HepG2 (cell line): ENCODE measurements around the gene TGFBRAP1. TPM values are rescaled to one million over a fixed set of nuclear protein-coding genes. Genes with fewer than 3 reads are reported as not detected.

Experiments
- ATAC-seq: fragments of 200-7000 bp; cut with Tn5 transposase; 3 replicates; pipeline ENCODE4 v1.9.1; 2020; ENCODE audit warnings: mild to moderate bottlenecking, moderate library complexity
- BruUV-seq: library from RNA; stranded (reverse); fragments of 400-500 nt; replicated peaks from 2 replicates; lab custom pipeline; 2021; lab: Mats Ljungman, UMichigan
- CTCF ChIA-PET: fragments of 300-600 bp; formaldehyde crosslinking; extraction: SDS; loops from one replicate; lab custom pipeline; 2021; ENCODE audit warnings: low total read pairs, inconsistent platforms, low intra/inter-chr PET ratio; lab: Yijun Ruan, JAX
- POLR2A ChIA-PET: fragments of 350-600 bp; sonication (Branson Sonifier 250); formaldehyde crosslinking; loops from one replicate; lab custom pipeline; 2020; ENCODE audit warnings: antibody characterized with exemption, inconsistent platforms; lab: Yijun Ruan, JAX
- DNase-seq: peaks from one replicate; pipeline ENCODE4 v3.0.0-alpha.2; 2015; ENCODE audit warnings: low spot score
- FAIRE-seq: peaks from 3 replicates; lab custom pipeline; 2011; peaks lifted over from hg19 to GRCh38; lab: Jason Lieb, UNC
- H2AFZ ChIP-seq: one replicate; pipeline ENCODE4 v1.6.1; 2011; ENCODE audit warnings: low read length, inconsistent platforms
- H3K27ac ChIP-seq: fragments of 300-600 bp; 3 replicates; pipeline ENCODE4 v1.8.0; 2011; ENCODE audit warnings: mixed run types, mild to moderate bottlenecking, mixed read lengths, low read length, inconsistent platforms; ENCODE audit not compliant: insufficient read depth; ENCODE audit errors: extremely low read length
- H3K27me3 ChIP-seq, 2 experiments: fragments of 200-600 bp in 1 of 2; 2 replicates in 1 of 2; 3 replicates in 1 of 2; pipeline versions ENCODE4 v1.6.0 to v1.8.0; 2011; ENCODE audit warnings: low read length in 2 of 2, mild to moderate bottlenecking in 2 of 2, moderate library complexity in 2 of 2, inconsistent platforms in 1 of 2; ENCODE audit not compliant: insufficient read depth in 2 of 2, control insufficient read depth in 1 of 2
- H3K36me3 ChIP-seq, 2 experiments: fragments of 200-600 bp in 1 of 2; replicated peaks in 1 of 2; 2 replicates in 1 of 2; 3 replicates in 1 of 2; pipeline versions ENCODE4 v1.5.1 to v1.8.0; 2011; ENCODE audit warnings: low read length in 2 of 2, inconsistent platforms in 1 of 2; ENCODE audit not compliant: insufficient read depth in 2 of 2, control insufficient read depth in 1 of 2
- H3K4me1 ChIP-seq: 2 replicates; pipeline ENCODE4 v1.5.1; 2012; ENCODE audit warnings: low read length, inconsistent platforms; ENCODE audit not compliant: insufficient read depth
- H3K4me2 ChIP-seq: 2 replicates; pipeline ENCODE4 v1.6.0; 2011; ENCODE audit warnings: low read depth, low read length, inconsistent platforms
- H3K4me3 ChIP-seq, 3 experiments: fragments of 200-600 bp in 1 of 3; sonication (generic), shearing (Covaris generic) in 1 of 3; replicated peaks in 1 of 3; 2 replicates each; pipeline ENCODE4 v1.5.1; 2011 to 2016; ENCODE audit warnings: low read length in 3 of 3, inconsistent platforms in 2 of 3, low read depth in 2 of 3, mild to moderate bottlenecking in 2 of 3, control low read depth in 1 of 3, mixed read lengths in 1 of 3; ENCODE audit not compliant: insufficient read depth in 1 of 3
- H3K79me2 ChIP-seq: one replicate; pipeline ENCODE4 v1.6.1; 2011; ENCODE audit warnings: low read length, inconsistent platforms; ENCODE audit not compliant: insufficient read depth
- H3K9ac ChIP-seq: 2 replicates; pipeline ENCODE4 v1.6.0; 2011; ENCODE audit warnings: mild to moderate bottlenecking, low read depth, low read length, inconsistent platforms; ENCODE audit not compliant: insufficient read depth
- H3K9me3 ChIP-seq: 2 replicates; pipeline ENCODE4 v1.5.1; 2012; ENCODE audit warnings: mild to moderate bottlenecking, low read length
- H4K20me1 ChIP-seq: 2 replicates; pipeline ENCODE4 v1.6.0; 2011; ENCODE audit warnings: inconsistent platforms, mild to moderate bottlenecking, low read length, moderate library complexity; ENCODE audit not compliant: insufficient read depth
- AHR ChIP-seq: IDR thresholded peaks from 2 replicates; pipeline ENCODE4 v1.6.1; 2018; ENCODE audit warnings: missing genetic modification reagents, missing compliant biosample characterization
- CTCF ChIP-seq: sonication (generic); formaldehyde crosslinking; IDR thresholded peaks from 2 replicates; pipeline ENCODE4 v1.5.0; 2020; ENCODE audit warnings: mild to moderate bottlenecking, missing genetic modification reagents, moderate library complexity
- ISX ChIP-seq: sonication (generic); formaldehyde crosslinking; conservative IDR thresholded peaks from 2 replicates; pipeline ENCODE4 v1.5.0; 2020; ENCODE audit warnings: missing genetic modification reagents
- JUNB ChIP-seq: sonication (generic); formaldehyde crosslinking; IDR thresholded peaks from 2 replicates; pipeline ENCODE4 v1.8.0; 2022; ENCODE audit warnings: missing genetic modification reagents, mild to moderate bottlenecking, borderline replicate concordance
- MNT ChIP-seq: fragments of 450-650 bp; IDR thresholded peaks from 2 replicates; pipeline ENCODE4 v1.6.1; 2016
- MXD3 ChIP-seq: IDR thresholded peaks from 2 replicates; pipeline ENCODE4 v1.6.1; 2016; ENCODE audit warnings: mild to moderate bottlenecking, missing biosample characterization, missing genetic modification reagents
- POLR2A ChIP-seq, 2 experiments: IDR thresholded peaks; 2 replicates each; pipeline ENCODE4 v1.6.1; 2011; ENCODE audit warnings: low read depth in 2 of 2, low read length in 2 of 2, mild to moderate bottlenecking in 1 of 2, moderate library complexity in 1 of 2; ENCODE audit not compliant: insufficient read depth in 1 of 2
- SAFB2 ChIP-seq: sonication (generic); formaldehyde crosslinking; IDR thresholded peaks from 2 replicates; pipeline ENCODE4 v1.5.1; 2020; ENCODE audit warnings: missing genetic modification reagents, low read depth, mild to moderate bottlenecking, borderline replicate concordance
- SMC3 ChIP-seq: IDR thresholded peaks from 2 replicates; pipeline ENCODE4 v1.6.1; 2011; ENCODE audit warnings: low read length, improper control_type of control experiment
- SSRP1 ChIP-seq: IDR thresholded peaks from 2 replicates; pipeline ENCODE4 v1.6.1; 2016; ENCODE audit warnings: control low read depth
- STAG1 ChIP-seq: sonication (generic); formaldehyde crosslinking; IDR thresholded peaks from 2 replicates; pipeline ENCODE4 v1.4.0; 2020; ENCODE audit warnings: missing genetic modification reagents
- YEATS2 ChIP-seq: sonication (generic); formaldehyde crosslinking; IDR thresholded peaks from 2 replicates; pipeline ENCODE4 v1.4.0; 2020; ENCODE audit warnings: missing genetic modification reagents, borderline replicate concordance
- ZNF441 ChIP-seq: sonication (generic); formaldehyde crosslinking; IDR thresholded peaks from 2 replicates; pipeline ENCODE4 v1.7.0; 2021; ENCODE audit warnings: missing genetic modification reagents, borderline replicate concordance
- ZNF768 ChIP-seq: sonication (generic); formaldehyde crosslinking; IDR thresholded peaks from 2 replicates; pipeline ENCODE4 v1.4.0; 2020; ENCODE audit warnings: missing genetic modification reagents
- ZSCAN12 ChIP-seq: sonication (generic); formaldehyde crosslinking; IDR thresholded peaks from 2 replicates; pipeline ENCODE4 v1.9.0; 2021; ENCODE audit warnings: mild to moderate bottlenecking, missing genetic modification reagents
- WGBS: methylation state at CpG from one replicate; pipeline ENCODE4 v1.1.6; 2017; ENCODE audit warnings: low lambda C conversion rate; 5-methylcytosine and 5-hydroxymethylcytosine counted together
- in situ Hi-C: cut with HindIII; loops from 2 replicates; pipeline ENCODE4 v1.10.0; 2017; ENCODE audit warnings: low pct_unique_long_range_greater_than_20kb; ENCODE audit not compliant: extremely low pct_ligation_motif_present
- intact Hi-C: fragments of 100-400 bp; cut with micrococcal nuclease; formaldehyde crosslinking; loops from one replicate; pipeline ENCODE4 v1.10.0; 2022; ENCODE audit not compliant: unreplicated experiment
- polyA plus RNA-seq, 8 experiments: library from polyadenylated mRNA; depleted of rRNA in 3 of 8; stranded (reverse) in 7 of 8; unstranded in 1 of 8; fragments of >200 nt; fragmentation: Illumina TruSeq in 4 of 8; extraction: Trizol in 4 of 8; gene quantifications; 2 replicates each; pipeline versions ENCODE4 v1.2.1 to v1.2.3, GENCODE V29; 2011 to 2016; ENCODE audit warnings: low read depth in 4 of 8, missing spikeins in 1 of 8, mixed read lengths in 1 of 8; ENCODE audit not compliant: insufficient read depth in 1 of 8
- total RNA-seq, 5 experiments: library from RNA; depleted of rRNA; stranded (reverse); fragments of >200 nt; fragmentation: Illumina TruSeq; extraction: Trizol; gene quantifications; 2 replicates each; pipeline ENCODE4 v1.2.3, GENCODE V29; 2016; ENCODE audit warnings: low read depth in 1 of 5

TGFBRAP1 gene
- total and polyA plus RNA-seq, 2 of the 13 experiments (the other 11 are each of a cell fraction or from before 2014, with no cell fraction given) = 12.7 to 22.9 TPM

GRCh38 chr2:105377871-105378270 is 48.3 kb upstream of the TGFBRAP1 start:
- no TSS peak for BruUV-seq
- no peaks in the 10 kb centered on the region for H3K27me3 ChIP-seq
- WGBS = 97% methylated on average over 3 of the region's 3 CpGs
- in situ Hi-C loops = no loop called here
- H2AFZ ChIP-seq = no peak overlapping the region
- TF ChIP-seq SMC3 = peak; percentile 15; the same call in 1 of the 2 replicates
- TF ChIP-seq YEATS2 (CRISPR knock-in tag) = no peak
- 0 out of 2 replicates have a peak, but pooled peaks have one; percentile 26 for TF ChIP-seq CTCF
- peak; percentile 48 for TF ChIP-seq STAG1
- H3K36me3 ChIP-seq = peaks cover 0 to 17% of the 10 kb centered on the region in 2 experiments; a peak in 3 of 5 replicates
- H3K4me3 ChIP-seq = no peak overlapping the region
- FAIRE-seq (no peak), ATAC-seq (no peak), DNase-seq (no peak)
- peaks cover 12% of the 10 kb centered on the region for H3K4me1 ChIP-seq
- no peaks in the 10 kb centered on the region for H3K79me2 ChIP-seq
- POLR2A ChIA-PET = no interaction called here
- no peaks in the 10 kb centered on the region for H3K9me3 ChIP-seq
- H3K4me2 ChIP-seq = no peak overlapping the region
- H4K20me1 ChIP-seq = no peaks in the 10 kb centered on the region; the same call in 1 of the 2 replicates
- CTCF ChIA-PET = interaction anchor here (1.1 kb wide), 1 partner anchor 144 kb away, joined by 3 read pairs; no protein-coding TSS in a partner anchor
- H3K9ac ChIP-seq = no peak overlapping the region
- intact Hi-C loops = no loop called here
- no peak overlapping the region for H3K27ac ChIP-seq

- 97% methylated on average over 5 of the region's 5 CpGs for WGBS
- ATAC-seq (no peak), DNase-seq (no peak), FAIRE-seq (no peak)
- no peak overlapping the region for H3K9ac ChIP-seq
- in situ Hi-C loops = no loop called here
- no peaks in the 10 kb centered on the region for H3K9me3 ChIP-seq
- H2AFZ ChIP-seq = no peak overlapping the region
- H3K4me2 ChIP-seq = no peak overlapping the region
- BruUV-seq = no TSS peak
- peaks cover 0 to 19% of the 10 kb centered on the region in 2 experiments; a peak in 3 of 5 replicates for H3K36me3 ChIP-seq
- H3K27me3 ChIP-seq = no peaks in the 10 kb centered on the region
- no peaks in the 10 kb centered on the region; the same call in 1 of the 2 replicates for H4K20me1 ChIP-seq
- intact Hi-C loops = no loop called here
- ChIA-PET CTCF (no interaction called here), POLR2A (no interaction called here)
- peaks cover 12% of the 10 kb centered on the region for H3K4me1 ChIP-seq
- no peak overlapping the region for H3K27ac ChIP-seq
- H3K4me3 ChIP-seq = no peak overlapping the region
- H3K79me2 ChIP-seq = no peaks in the 10 kb centered on the region
- TF ChIP-seq JUNB (CRISPR knock-in tag) (no peak), MXD3 (no peak), AHR (CRISPR knock-in tag) (no peak), ZNF768 (CRISPR knock-in tag) (no peak), SAFB2 (no peak), SSRP1 (CRISPR knock-in tag) (no peak), POLR2A (IDR thresholded peaks at IDR 0.05; ENCODE audit: insufficient read depth in 1 of 2, low read depth in 2 of 2, low read length in 2 of 2) (no peak), MNT (no peak), ZSCAN12 (CRISPR knock-in tag) (no peak), ISX (no peak), ZNF441 (CRISPR knock-in tag) (no peak)
These were observed 47.3 kb upstream of the TGFBRAP1 start for GRCh38 chr2:105376789-105377240.
